ENCODE measurements around the gene SF1. TPM values are rescaled to one million over a fixed set of nuclear protein-coding genes. Genes with fewer than 3 reads are reported as not detected.

SF1 gene
- total and polyA plus RNA-seq, 2 experiments from 2014 or later = 138 to 163 TPM

DNA sequence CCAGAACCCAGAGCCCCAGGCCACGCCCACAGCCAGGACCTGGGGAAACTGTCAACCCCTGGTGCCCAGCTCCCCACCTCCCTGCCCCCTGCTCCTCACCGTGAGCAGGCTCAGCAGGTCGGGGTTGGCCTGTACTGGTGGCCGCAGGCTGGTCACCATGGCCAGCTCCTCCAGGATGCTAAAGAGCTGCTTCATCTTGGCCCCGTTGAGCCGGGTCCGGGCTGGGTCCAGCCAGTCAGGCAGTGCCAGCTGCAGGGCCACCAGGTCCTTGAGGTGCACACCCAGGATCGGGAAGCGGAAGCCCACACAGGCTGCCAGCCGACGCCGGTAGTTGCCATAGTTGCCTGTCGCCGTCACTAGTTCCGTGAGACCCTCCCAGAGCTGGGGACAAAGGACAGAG, 41.7 kb downstream of the SF1 start:
- 94% methylated on average over 15 of the region's 15 CpGs for WGBS (ENCODE audit: low lambda C conversion rate, missing lambda C conversion rate)
- Histone ChIP-seq H3K27me3 (peaks cover 16% of the 10 kb centered on the region), H3K4me3 (no peak overlapping the region), H3K36me3 (replicated peaks; ENCODE audit: insufficient read depth, low read depth) (no peaks in the 10 kb centered on the region), H3K4me2 (no peak overlapping the region), H3K9me3 (ENCODE audit: low read depth) (no peaks in the 10 kb centered on the region), H3K79me2 (no peaks in the 10 kb centered on the region), H3K9me2 (replicated peaks; ENCODE audit: insufficient read depth) (no peaks in the 10 kb centered on the region), H2AFZ (no peak overlapping the region), H3K4me1 (ENCODE audit: insufficient read depth) (no peaks in the 10 kb centered on the region), H3K27ac (no peak overlapping the region), H4K20me1 (ENCODE audit: insufficient read depth, poor library complexity, severe bottlenecking) (no peaks in the 10 kb centered on the region)
- no peak for DNase-seq (ENCODE audit: low spot score)
- TF ChIP-seq, protein P1, sequence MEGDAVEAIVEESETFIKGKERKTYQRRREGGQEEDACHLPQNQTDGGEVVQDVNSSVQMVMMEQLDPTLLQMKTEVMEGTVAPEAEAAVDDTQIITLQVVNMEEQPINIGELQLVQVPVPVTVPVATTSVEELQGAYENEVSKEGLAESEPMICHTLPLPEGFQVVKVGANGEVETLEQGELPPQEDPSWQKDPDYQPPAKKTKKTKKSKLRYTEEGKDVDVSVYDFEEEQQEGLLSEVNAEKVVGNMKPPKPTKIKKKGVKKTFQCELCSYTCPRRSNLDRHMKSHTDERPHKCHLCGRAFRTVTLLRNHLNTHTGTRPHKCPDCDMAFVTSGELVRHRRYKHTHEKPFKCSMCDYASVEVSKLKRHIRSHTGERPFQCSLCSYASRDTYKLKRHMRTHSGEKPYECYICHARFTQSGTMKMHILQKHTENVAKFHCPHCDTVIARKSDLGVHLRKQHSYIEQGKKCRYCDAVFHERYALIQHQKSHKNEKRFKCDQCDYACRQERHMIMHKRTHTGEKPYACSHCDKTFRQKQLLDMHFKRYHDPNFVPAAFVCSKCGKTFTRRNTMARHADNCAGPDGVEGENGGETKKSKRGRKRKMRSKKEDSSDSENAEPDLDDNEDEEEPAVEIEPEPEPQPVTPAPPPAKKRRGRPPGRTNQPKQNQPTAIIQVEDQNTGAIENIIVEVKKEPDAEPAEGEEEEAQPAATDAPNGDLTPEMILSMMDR (IDR thresholded peaks at IDR 0.05; ENCODE audit: poor library complexity) = no peak
- TF ChIP-seq EZH2 (IDR thresholded peaks at IDR 0.05; ENCODE audit: borderline replicate concordance) (no peak), EZH2phosphoT487 (IDR thresholded peaks at IDR 0.05; ENCODE audit: low read depth, severe bottlenecking, unreplicated experiment) (no peak)

DNA sequence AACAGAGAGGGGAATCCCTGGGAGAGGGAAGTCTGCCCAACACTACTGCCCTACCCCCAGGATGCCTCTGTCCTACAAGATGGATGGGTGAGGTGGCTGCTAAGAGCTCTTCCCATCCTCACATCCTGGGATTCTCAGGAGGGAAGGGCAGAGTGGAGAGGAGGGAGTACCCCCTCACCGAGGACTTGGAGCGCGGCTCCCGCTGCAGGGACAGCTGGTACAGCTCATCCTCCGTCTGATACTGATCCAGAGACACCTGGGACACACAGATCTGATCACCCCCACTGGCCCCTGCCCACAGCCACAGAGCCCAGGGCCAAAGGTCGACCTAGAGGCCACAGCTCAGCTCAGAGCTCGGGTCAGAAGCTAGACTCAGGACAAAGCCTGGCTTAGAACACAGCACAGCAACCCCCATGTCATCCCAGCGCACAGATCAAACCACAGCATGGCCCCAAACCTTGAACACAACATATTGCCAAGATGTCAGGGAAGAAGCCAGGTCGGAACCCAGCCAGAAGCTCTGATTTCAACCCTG, 42.5 kb downstream of the SF1 start:
- no peak overlapping the region for H3K4me2 ChIP-seq
- H2AFZ ChIP-seq = no peak overlapping the region
- DNase-seq (ENCODE audit: low spot score) = no peak
- no peak overlapping the region for H3K27ac ChIP-seq
- no peaks in the 10 kb centered on the region for H3K79me2 ChIP-seq
- H4K20me1 ChIP-seq (ENCODE audit: insufficient read depth, poor library complexity, severe bottlenecking) = no peaks in the 10 kb centered on the region
- no peak for TF ChIP-seq EZH2phosphoT487 (IDR thresholded peaks at IDR 0.05; ENCODE audit: low read depth, severe bottlenecking, unreplicated experiment)
- TF ChIP-seq EZH2 (IDR thresholded peaks at IDR 0.05; ENCODE audit: borderline replicate concordance) = no peak
- TF ChIP-seq, protein P1 (IDR thresholded peaks at IDR 0.05; ENCODE audit: poor library complexity) = no peak
- H3K36me3 ChIP-seq (replicated peaks; ENCODE audit: insufficient read depth, low read depth) = no peaks in the 10 kb centered on the region
- H3K4me3 ChIP-seq = no peak overlapping the region
- no peaks in the 10 kb centered on the region for H3K9me3 ChIP-seq (ENCODE audit: low read depth)
- H3K4me1 ChIP-seq (ENCODE audit: insufficient read depth) = no peaks in the 10 kb centered on the region
- peaks cover 8% of the 10 kb centered on the region for H3K27me3 ChIP-seq
- H3K9me2 ChIP-seq (replicated peaks; ENCODE audit: insufficient read depth) = no peaks in the 10 kb centered on the region
- WGBS (ENCODE audit: low lambda C conversion rate, missing lambda C conversion rate) = 80% methylated on average over 9 of the region's 9 CpGs

DNA sequence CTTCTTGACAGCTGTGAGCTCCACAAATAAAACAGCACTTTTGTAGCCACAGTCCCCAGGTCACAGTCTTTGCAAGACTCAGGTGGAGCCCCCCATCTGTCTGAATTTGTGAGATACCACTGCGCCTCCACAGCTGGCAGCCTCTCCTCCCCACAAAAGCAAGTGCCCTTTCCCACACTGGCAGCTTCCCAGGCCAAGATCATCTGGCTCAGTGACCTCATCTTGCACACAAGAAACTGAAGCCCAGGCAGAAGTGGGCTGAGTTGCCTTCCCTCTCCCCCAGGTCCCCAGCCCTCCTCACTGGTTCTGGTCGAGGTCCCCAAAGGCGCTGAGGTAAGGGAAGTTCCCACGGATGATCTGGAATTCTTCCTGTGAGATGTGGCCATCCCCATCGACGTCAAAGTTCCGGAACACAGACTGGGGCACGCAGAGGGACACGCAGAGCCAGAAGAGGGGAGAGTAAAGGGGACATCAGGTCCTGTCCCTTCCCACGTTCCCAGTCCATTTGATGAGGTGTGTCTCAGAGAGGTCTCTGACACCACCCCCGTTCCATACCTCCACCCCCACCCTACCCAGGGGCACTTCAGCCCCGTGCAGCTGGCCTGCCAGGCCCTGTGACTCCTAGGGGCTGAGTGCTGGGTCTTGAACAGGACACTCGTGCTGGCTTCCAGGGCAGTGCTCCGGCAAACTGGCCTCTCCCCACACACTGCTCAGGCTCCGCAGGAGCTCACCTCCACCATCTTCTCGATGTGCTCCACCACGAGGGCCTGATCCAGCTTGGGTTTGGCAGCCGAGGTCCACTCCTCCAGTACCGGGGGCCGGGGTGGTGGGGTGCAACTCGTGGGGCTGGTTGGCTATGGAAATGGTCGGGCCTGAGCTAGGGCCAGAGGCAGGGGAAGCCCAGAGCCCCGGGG, 43.3 kb downstream of the SF1 start:
- H3K36me3 ChIP-seq (replicated peaks; ENCODE audit: insufficient read depth, low read depth) = no peaks in the 10 kb centered on the region
- no peak overlapping the region for H2AFZ ChIP-seq

More for the DNA sequence above, 43.3 kb downstream of the SF1 start:
- Histone ChIP-seq H3K9me3 (ENCODE audit: low read depth) (no peaks in the 10 kb centered on the region), H3K79me2 (no peaks in the 10 kb centered on the region), H3K27me3 (peaks cover 8% of the 10 kb centered on the region), H3K9me2 (replicated peaks; ENCODE audit: insufficient read depth) (no peaks in the 10 kb centered on the region), H3K4me1 (ENCODE audit: insufficient read depth) (no peaks in the 10 kb centered on the region), H3K27ac (no peak overlapping the region), H3K4me2 (no peak overlapping the region), H4K20me1 (ENCODE audit: insufficient read depth, poor library complexity, severe bottlenecking) (no peaks in the 10 kb centered on the region), H3K4me3 (no peak overlapping the region)
- 88% methylated on average over 22 of the region's 23 CpGs for WGBS (ENCODE audit: low lambda C conversion rate, missing lambda C conversion rate)
- TF ChIP-seq EZH2phosphoT487 (IDR thresholded peaks at IDR 0.05; ENCODE audit: low read depth, severe bottlenecking, unreplicated experiment) (no peak), EZH2 (IDR thresholded peaks at IDR 0.05; ENCODE audit: borderline replicate concordance) (no peak)
- TF ChIP-seq, protein P1 (IDR thresholded peaks at IDR 0.05; ENCODE audit: poor library complexity) = no peak
- DNase-seq (ENCODE audit: low spot score) = no peak
